Caco-2 (cell line): ENCODE data around the gene RFLNA. TPM values are rescaled to one million over a fixed set of nuclear protein-coding genes. Genes with fewer than 3 reads are reported as not detected.

Source experiments
- BruUV-seq: library from RNA; stranded (reverse); fragments of 400-500 nt; replicated peaks from 2 replicates; lab custom pipeline; 2021; lab: Mats Ljungman, UMichigan
- CTCF ChIA-PET: fragments of 300-600 bp; sonication (Branson Sonifier 250); formaldehyde crosslinking; loops from one replicate; lab custom pipeline; 2022; ENCODE audit warnings: antibody characterized with exemption; lab: Charles Lee
- POLR2A ChIA-PET: fragments of 300-600 bp; sonication (Branson Sonifier 250); formaldehyde crosslinking; loops from one replicate; lab custom pipeline; 2022; ENCODE audit warnings: antibody characterized with exemption; lab: Charles Lee
- DNase-seq, 2 experiments: peaks; one replicate each; pipeline versions ENCODE4 v3.0.0 to v3.0.0-alpha.2; 2020 to 2022
- H3K27me3 ChIP-seq: replicated peaks from 2 replicates; pipeline ENCODE4 v1.6.0; 2011; ENCODE audit warnings: low read length; ENCODE audit not compliant: control insufficient read depth, insufficient read depth
- H3K36me3 ChIP-seq: 2 replicates; pipeline ENCODE4 v1.5.1; 2011; ENCODE audit warnings: low read length; ENCODE audit not compliant: control insufficient read depth, insufficient read depth
- H3K4me1 ChIP-seq: fragments of 250-450 bp; sonication (Bioruptor Pico); 2 replicates; pipeline ENCODE4 v1.5.1; 2020; ENCODE audit warnings: mild to moderate bottlenecking
- H3K4me3 ChIP-seq: 2 replicates; pipeline ENCODE4 v1.5.1; 2011; ENCODE audit warnings: low read depth, mild to moderate bottlenecking, control low read depth, low read length
- H3K9me3 ChIP-seq: fragments of 250-450 bp; sonication (Bioruptor Pico); 2 replicates; pipeline ENCODE4 v1.5.1; 2020; ENCODE audit warnings: mild to moderate bottlenecking, moderate library complexity
- H3K27ac Mint-ChIP-seq: one replicate; pipeline ENCODE4 v1.8.0; 2022; ENCODE audit warnings: mixed read lengths; ENCODE audit not compliant: unreplicated experiment
- H3K27me3 Mint-ChIP-seq: one replicate; pipeline ENCODE4 v1.8.0; 2022; ENCODE audit warnings: mixed read lengths; ENCODE audit not compliant: insufficient read depth, unreplicated experiment
- H3K36me3 Mint-ChIP-seq: one replicate; pipeline ENCODE4 v1.8.0; 2022; ENCODE audit warnings: mild to moderate bottlenecking, mixed read lengths; ENCODE audit not compliant: insufficient read depth, unreplicated experiment
- H3K4me1 Mint-ChIP-seq: one replicate; pipeline ENCODE4 v1.8.0; 2022; ENCODE audit warnings: low read depth, mixed read lengths; ENCODE audit not compliant: unreplicated experiment
- H3K4me3 Mint-ChIP-seq: one replicate; pipeline ENCODE4 v1.8.0; 2022; ENCODE audit warnings: mild to moderate bottlenecking, moderate library complexity, mixed read lengths; ENCODE audit not compliant: unreplicated experiment
- H3K9me3 Mint-ChIP-seq: one replicate; pipeline ENCODE4 v1.8.0; 2022; ENCODE audit warnings: mixed read lengths; ENCODE audit not compliant: unreplicated experiment
- CTCF ChIP-seq, 2 experiments: fragments of 200-600 bp in 1 of 2; IDR thresholded peaks; 1 replicate in 1 of 2; 2 replicates in 1 of 2; pipeline versions ENCODE4 v1.5.1 to v1.8.0; 2011 to 2022; ENCODE audit warnings: antibody characterized with exemption in 1 of 2, control low read depth in 1 of 2, inconsistent platforms in 1 of 2, low read depth in 1 of 2, low read length in 1 of 2, mild to moderate bottlenecking in 1 of 2, moderate library complexity in 1 of 2; ENCODE audit not compliant: insufficient read depth in 1 of 2, severe bottlenecking in 1 of 2, unreplicated experiment in 1 of 2
- intact Hi-C: fragments of 100-400 bp; cut with micrococcal nuclease; formaldehyde crosslinking; loops from one replicate; pipeline ENCODE4 v1.10.0; 2022; ENCODE audit not compliant: unreplicated experiment
- total RNA-seq: library from RNA; stranded (reverse); gene quantifications from 2 replicates; pipeline ENCODE4 v1.2.3, GENCODE V29; 2022

Gene RFLNA
- total RNA-seq, 1 experiment from 2014 or later, result 15.4 TPM

- ChIA-PET CTCF (no interaction called here), POLR2A (no interaction called here)
- Mint-ChIP-seq H3K27me3 (no peaks in the 10 kb centered on the region), H3K27ac (no peak overlapping the region), H3K4me1 (no peaks in the 10 kb centered on the region), H3K36me3 (peaks cover 6% of the 10 kb centered on the region), H3K4me3 (no peak overlapping the region), H3K9me3 (no peaks in the 10 kb centered on the region)
- H3K27me3 ChIP-seq, result no peaks in the 10 kb centered on the region
- intact Hi-C loops, result no loop called here
- no peak for TF ChIP-seq CTCF (IDR thresholded peaks at IDR 0.05; ENCODE audit: insufficient read depth in 1 of 2, low read depth in 1 of 2, low read length in 1 of 2, severe bottlenecking in 1 of 2, unreplicated experiment in 1 of 2)
- H3K4me3 ChIP-seq, result no peak overlapping the region
- BruUV-seq, result no TSS peak
- no peaks in the 10 kb centered on the region for H3K9me3 ChIP-seq
- H3K4me1 ChIP-seq, result no peaks in the 10 kb centered on the region
- DNase-seq, result no peak
- H3K36me3 ChIP-seq, result peaks cover 3% of the 10 kb centered on the region
These were observed 13.8 kb downstream of the RFLNA start for GRCh38 chr12:124308741-124309140.

- no peak overlapping the region for H3K4me3 Mint-ChIP-seq
- peaks cover 6% of the 10 kb centered on the region for H3K36me3 Mint-ChIP-seq
- H3K4me1 Mint-ChIP-seq, result no peaks in the 10 kb centered on the region
- no peak for TF ChIP-seq CTCF (IDR thresholded peaks at IDR 0.05; ENCODE audit: insufficient read depth in 1 of 2, low read depth in 1 of 2, low read length in 1 of 2, severe bottlenecking in 1 of 2, unreplicated experiment in 1 of 2)
- no peak overlapping the region for H3K27ac Mint-ChIP-seq
- no TSS peak for BruUV-seq
- H3K9me3 Mint-ChIP-seq, result no peaks in the 10 kb centered on the region
- Histone ChIP-seq H3K27me3 (no peaks in the 10 kb centered on the region), H3K4me1 (no peaks in the 10 kb centered on the region), H3K36me3 (peaks cover 5% of the 10 kb centered on the region), H3K4me3 (no peak overlapping the region), H3K9me3 (no peaks in the 10 kb centered on the region)
- no peaks in the 10 kb centered on the region for H3K27me3 Mint-ChIP-seq
- intact Hi-C loops, result no loop called here
- DNase-seq, result no peak
- CTCF ChIA-PET, result no interaction called here
- POLR2A ChIA-PET, result no interaction called here
These were observed 14.3 kb downstream of the RFLNA start for GRCh38 chr12:124309231-124309630.

GRCh38 chr12:124309744-124310143 is 14.9 kb downstream of the RFLNA start:
- H3K27me3 ChIP-seq, result no peaks in the 10 kb centered on the region
- no peaks in the 10 kb centered on the region for H3K9me3 Mint-ChIP-seq
- no peak overlapping the region for H3K27ac Mint-ChIP-seq
- H3K36me3 Mint-ChIP-seq, result peaks cover 6% of the 10 kb centered on the region
- no peak overlapping the region for H3K4me3 ChIP-seq
- no peak for TF ChIP-seq CTCF (IDR thresholded peaks at IDR 0.05; ENCODE audit: insufficient read depth in 1 of 2, low read depth in 1 of 2, low read length in 1 of 2, severe bottlenecking in 1 of 2, unreplicated experiment in 1 of 2)
- BruUV-seq, result no TSS peak
- CTCF ChIA-PET, result no interaction called here
- H3K4me1 Mint-ChIP-seq, result no peaks in the 10 kb centered on the region
- H3K4me1 ChIP-seq, result no peaks in the 10 kb centered on the region
- H3K4me3 Mint-ChIP-seq, result no peak overlapping the region
- no peak for DNase-seq
- POLR2A ChIA-PET, result no interaction called here
- intact Hi-C loops, result no loop called here
- no peaks in the 10 kb centered on the region for H3K9me3 ChIP-seq
- H3K27me3 Mint-ChIP-seq, result no peaks in the 10 kb centered on the region
- H3K36me3 ChIP-seq, result peaks cover 5% of the 10 kb centered on the region
